ENCODE measurements around the gene CDIPT. TPM values are rescaled to one million over a fixed set of nuclear protein-coding genes. Genes with fewer than 3 reads are reported as not detected.
A peak's percentile ranks its signal among the peaks of the same experiment; 100 is the strongest.

Gene CDIPT
- 47.1 and 48.3 TPM in 2 replicates for total RNA-seq (2012; rRNA removed)
- polyA plus RNA-seq (2012; rRNA removed), result 100 and 111 TPM in 2 replicates
- polyA plus RNA-seq (2012; cell fraction: cytosol; rRNA removed), result 116 and 168 TPM in 2 replicates
- polyA plus RNA-seq (2012; cell fraction: nucleus; rRNA removed; ENCODE audit: low replicate concordance), result 48.4 and 91.2 TPM in 2 replicates
- percentile 57 among the genes with signal in this experiment for Bru-seq, nascent RNA
- percentile 79 among the genes with signal in this experiment for BruChase-seq, experiment 1, labeled RNA remaining after a 6-hour chase
- BruChase-seq, experiment 2, labeled RNA remaining after a 2-hour chase, result percentile 62 among the genes with signal in this experiment
- long read RNA-seq, transcript CDIPT-206 (6 exons, 1,015 nt), result minor isoform, 7 of 187 reads
- long read RNA-seq, transcript CDIPT-201 (6 exons, 2,353 nt), result major isoform, 146 of 187 reads
- long read RNA-seq, transcript CDIPT-207 (5 exons, 1,671 nt), result minor isoform, 11 of 187 reads
- long read RNA-seq, partial matches to known transcripts, result 15 of 187 reads
- long read RNA-seq, other reads (novel, unspliced or antisense), result 5 of 187 reads

GRCh38 chr16:29862884-29863668 lies at the start of gene CDIPT:
TSS of gene CDIPT (minus strand) at chr16:29863226. CDS start at chr16:29862857, 369 bp downstream.
- peak within 1 kb of the TSS; percentile 86 for H3K27ac ChIP-seq (ENCODE audit: insufficient read depth, low read length)
- H2AK5ac ChIP-seq (ENCODE audit: low read depth, low read length), result peak within 1 kb of the TSS; percentile 61
- H3K14ac ChIP-seq (replicated peaks; ENCODE audit: low read depth, low read length), result peak within 1 kb of the TSS; percentile 93
- H3K9me3 ChIP-seq (ENCODE audit: control insufficient read depth, insufficient read depth, low read length), result no peaks in the 10 kb centered on the region
- ATAC-seq (ENCODE audit: low read depth) (peak; percentile 98), DNase-seq (peak; percentile 97)
- peaks cover 7 to 30% of the 10 kb centered on the region in 2 experiments; a peak in 3 of 4 replicates for H3K79me1 ChIP-seq (ENCODE audit: low read depth in 1 of 2, low read length in 2 of 2)
- ChIA-PET CTCF (interaction anchor here (0.6 to 0.7 kb wide), 3 partner anchors 15 to 158 kb away, joined by 3 to 6 read pairs (median 3); no protein-coding TSS in a partner anchor), POLR2A (ENCODE audit: unreplicated experiment) (no interaction called here)
- H3K9me1 ChIP-seq (ENCODE audit: insufficient read depth, low read length), result peaks cover 9% of the 10 kb centered on the region
- peak within 1 kb of the TSS; percentile 77 for H3K4me3 ChIP-seq (ENCODE audit: insufficient read depth, low read depth, low read length)
- intact Hi-C loops (cut with micrococcal nuclease), result loop anchor here (2.0 to 5.0 kb wide), 3 partner anchors 41 to 132 kb away; partner anchors contain the start of genes HIRIP3, MVP and TAOK2
- peak within 1 kb of the TSS; percentile 97 for H3K23ac ChIP-seq (ENCODE audit: low read depth, low read length)
- H3K27me3 ChIP-seq (ENCODE audit: control insufficient read depth, insufficient read depth, low read length), result no peaks in the 10 kb centered on the region
- peak within 1 kb of the TSS; percentile 81 for H3K18ac ChIP-seq (ENCODE audit: low read depth, low read length)
- peak within 1 kb of the TSS; percentile 95 for H2BK5ac ChIP-seq (ENCODE audit: low read depth, low read length, poor library complexity, severe bottlenecking)
- peak within 1 kb of the TSS; percentile 97 for H4K91ac ChIP-seq (ENCODE audit: insufficient read depth, low read depth, low read length)
- peak within 1 kb of the TSS; percentile 77 for H3K9ac ChIP-seq (ENCODE audit: low read depth, low read length)
- no peaks in the 10 kb centered on the region; the same call in 1 of the 2 replicates for H4K20me1 ChIP-seq (ENCODE audit: insufficient read depth, low read length)
- H3K4me2 ChIP-seq (ENCODE audit: low read depth, low read length), result peak within 1 kb of the TSS; percentile 73
- H3K4me1 ChIP-seq (ENCODE audit: control insufficient read depth, insufficient read depth, low read length), result peaks cover 3% of the 10 kb centered on the region; the same call in 1 of the 2 replicates
- no TSS peak for BruUV-seq (replicated peaks)
- H2BK20ac ChIP-seq (ENCODE audit: low read depth, low read length), result peak within 1 kb of the TSS; percentile 100
- H3K4ac ChIP-seq (ENCODE audit: low read depth, low read length), result peak within 1 kb of the TSS; percentile 95
- in situ Hi-C loops (cut with MboI; ENCODE audit: low sequenced_read_pairs), result no loop called here
- peak within 1 kb of the TSS; percentile 99 for H3K56ac ChIP-seq (ENCODE audit: extremely low read depth, insufficient read depth, low read length)
- dilution Hi-C loops (cut with HindIII; ENCODE audit: low sequenced_read_pairs, unreplicated experiment), result no loop called here
- peak within 1 kb of the TSS; percentile 93 for H2AK9ac ChIP-seq (replicated peaks; ENCODE audit: low read depth, low read length, poor library complexity)
- peaks cover 22% of the 10 kb centered on the region for H3K36me3 ChIP-seq (ENCODE audit: control insufficient read depth, insufficient read depth, low read length)
- peak within 1 kb of the TSS; percentile 91; the same call in 2 of the 3 replicates for H2BK15ac ChIP-seq (ENCODE audit: low read depth, low read length)
- H4K5ac ChIP-seq (ENCODE audit: low read depth, low read length), result peak within 1 kb of the TSS; percentile 77
- H2BK120ac ChIP-seq (ENCODE audit: low read depth, low read length), result peak within 1 kb of the TSS; percentile 100
- WGBS, 2 experiments (ENCODE audit: extremely low coverage in 2 of 2, insufficient read length in 1 of 2), result 2% methylated on average over 11 of the region's 57 CpGs; no CpG with 5 or more reads in 1 of the 2 experiments
- peak within 1 kb of the TSS; percentile 32 to 95 for H4K8ac ChIP-seq (ENCODE audit: low read depth in 2 of 2, low read length in 2 of 2)
- H2AFZ ChIP-seq (replicated peaks; ENCODE audit: low read length, poor library complexity), result peak within 1 kb of the TSS; percentile 97
- TF ChIP-seq RFX5 (IDR thresholded peaks at IDR 0.05; ENCODE audit: low read depth, low read length) (no peak), SMC3 (IDR thresholded peaks at IDR 0.05; ENCODE audit: low read depth, low read length) (peak; percentile 26; the same call in 1 of the 2 replicates), RAD21 (IDR thresholded peaks at IDR 0.05; ENCODE audit: low read length) (peak; percentile 33), MAZ (IDR thresholded peaks at IDR 0.05; ENCODE audit: borderline replicate concordance, low read depth, low read length) (peak; percentile 75), CTCF (conservative IDR thresholded peaks at IDR 0.05; ENCODE audit: low read depth, low read length) (peak; percentile 82), CHD1 (IDR thresholded peaks at IDR 0.05; ENCODE audit: low read depth, low read length) (peak; percentile 100; the same call in 1 of the 2 replicates), CEBPB (IDR thresholded peaks at IDR 0.05; ENCODE audit: low read depth, low read length) (peak; percentile 51; the same call in 1 of the 2 replicates), RCOR1 (IDR thresholded peaks at IDR 0.05; ENCODE audit: insufficient replicate concordance, low read length) (peak; percentile 79), MXI1 (IDR thresholded peaks at IDR 0.05; ENCODE audit: borderline replicate concordance, low read depth, low read length) (peak; percentile 62; the same call in 1 of the 2 replicates), POLR2A (IDR thresholded peaks at IDR 0.05; ENCODE audit: low read depth, low read length) (no peak), MAFK (IDR thresholded peaks at IDR 0.05; ENCODE audit: low read depth, low read length) (no peak), USF2 (IDR thresholded peaks at IDR 0.05; ENCODE audit: low read depth, low read length) (peak; percentile 28; the same call in 1 of the 2 replicates)

All from IMR-90 (cell line).